Thoracic aorta (tissue), 2 donors: ENCODE measurements around the gene ATF7IP. TPM values are rescaled to one million over a fixed set of nuclear protein-coding genes. Genes with fewer than 3 reads are reported as not detected.
"Not testable (repeated sequence)": the region's sequence is repeated elsewhere in the genome, so short reads cannot be mapped to it uniquely, and the experiment has no call there.

Source experiments
- ATAC-seq: fragments of 150-250 bp; one replicate; pipeline ENCODE4 v1.8.0; 2017; ENCODE audit warnings: low read depth; ENCODE audit not compliant: insufficient number of reproducible peaks, low FRiP score
- DNase-seq: peaks from one replicate; pipeline ENCODE4 v3.0.0-alpha.2; 2020; ENCODE audit warnings: low spot score
- H3K27ac ChIP-seq, 2 donors: fragments of 200-600 bp; sonication (generic); 1 replicate in 1 of 2; 2 replicates in 1 of 2; pipeline ENCODE4 v1.5.1; 2016; ENCODE audit warnings: mild to moderate bottlenecking in 2 of 2, moderate library complexity in 2 of 2
- H3K27me3 ChIP-seq: fragments of 200-600 bp; sonication (generic); replicated peaks from 2 replicates; pipeline ENCODE4 v1.6.0; 2016; ENCODE audit warnings: mild to moderate bottlenecking; ENCODE audit not compliant: insufficient read depth
- H3K36me3 ChIP-seq: fragments of 200-600 bp; sonication (generic); one replicate; pipeline ENCODE4 v1.5.1; 2016
- H3K4me1 ChIP-seq, 2 donors: fragments of 200-600 bp; sonication (generic); 1 replicate in 1 of 2; 2 replicates in 1 of 2; pipeline versions ENCODE4 v1.5.1 to v1.6.0; 2016; ENCODE audit warnings: low read depth in 2 of 2, mild to moderate bottlenecking in 1 of 2; ENCODE audit not compliant: control insufficient read depth in 1 of 2
- H3K4me3 ChIP-seq: fragments of 200-600 bp; sonication (generic); 2 replicates; pipeline ENCODE4 v1.5.1; 2016; ENCODE audit warnings: mild to moderate bottlenecking
- H3K9me3 ChIP-seq: fragments of 200-600 bp; sonication (generic); 2 replicates; pipeline ENCODE4 v1.5.1; 2016
- total RNA-seq, 2 donors: library from RNA; depleted of rRNA; stranded (reverse); fragments of >200 nt; gene quantifications; one replicate each; pipeline versions ENCODE4 v1.1.0 to v1.2.3, GENCODE V29; 2016
- TF ChIP-seq, protein P1 (sequence below): fragments of 200-600 bp; sonication (generic); IDR thresholded peaks from one replicate; pipeline ENCODE4 v1.5.1; 2019; ENCODE audit warnings: antibody characterized with exemption

ATF7IP gene
- total RNA-seq, 2 donors from 2014 or later, result 41.0 to 41.7 TPM

DNA sequence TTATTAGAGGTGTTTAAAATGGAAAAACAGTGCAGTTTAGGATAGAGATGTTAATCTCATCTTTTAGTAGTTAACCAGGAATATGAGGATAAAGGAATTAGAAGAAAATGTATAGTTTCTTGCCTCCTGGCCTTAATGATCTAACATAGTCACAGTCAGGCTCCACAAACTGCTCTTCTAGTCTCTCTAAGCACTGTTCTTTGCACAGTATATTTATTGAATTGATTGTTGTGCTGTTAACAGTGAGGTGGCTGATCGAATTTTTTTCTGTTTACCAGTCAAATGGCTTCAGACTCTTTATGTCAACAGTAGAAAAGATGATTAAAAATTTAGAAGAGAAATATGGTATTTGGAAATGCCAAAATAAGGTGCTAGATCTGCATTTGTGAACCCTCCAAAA, 37.8 kb downstream of the ATF7IP start:
- Histone ChIP-seq H3K9me3 (peaks cover 6% of the 10 kb centered on the region), H3K4me1 (peaks cover 18 to 20% of the 10 kb centered on the region in 2 donors), H3K4me3 (no peak overlapping the region), H3K36me3 (no peaks in the 10 kb centered on the region), H3K27me3 (no peaks in the 10 kb centered on the region), H3K27ac (peak overlapping the region; percentile 32 to 43)
- DNase-seq (no peak), ATAC-seq (no peak)
- TF ChIP-seq, protein P1, sequence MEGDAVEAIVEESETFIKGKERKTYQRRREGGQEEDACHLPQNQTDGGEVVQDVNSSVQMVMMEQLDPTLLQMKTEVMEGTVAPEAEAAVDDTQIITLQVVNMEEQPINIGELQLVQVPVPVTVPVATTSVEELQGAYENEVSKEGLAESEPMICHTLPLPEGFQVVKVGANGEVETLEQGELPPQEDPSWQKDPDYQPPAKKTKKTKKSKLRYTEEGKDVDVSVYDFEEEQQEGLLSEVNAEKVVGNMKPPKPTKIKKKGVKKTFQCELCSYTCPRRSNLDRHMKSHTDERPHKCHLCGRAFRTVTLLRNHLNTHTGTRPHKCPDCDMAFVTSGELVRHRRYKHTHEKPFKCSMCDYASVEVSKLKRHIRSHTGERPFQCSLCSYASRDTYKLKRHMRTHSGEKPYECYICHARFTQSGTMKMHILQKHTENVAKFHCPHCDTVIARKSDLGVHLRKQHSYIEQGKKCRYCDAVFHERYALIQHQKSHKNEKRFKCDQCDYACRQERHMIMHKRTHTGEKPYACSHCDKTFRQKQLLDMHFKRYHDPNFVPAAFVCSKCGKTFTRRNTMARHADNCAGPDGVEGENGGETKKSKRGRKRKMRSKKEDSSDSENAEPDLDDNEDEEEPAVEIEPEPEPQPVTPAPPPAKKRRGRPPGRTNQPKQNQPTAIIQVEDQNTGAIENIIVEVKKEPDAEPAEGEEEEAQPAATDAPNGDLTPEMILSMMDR, result no peak

DNA sequence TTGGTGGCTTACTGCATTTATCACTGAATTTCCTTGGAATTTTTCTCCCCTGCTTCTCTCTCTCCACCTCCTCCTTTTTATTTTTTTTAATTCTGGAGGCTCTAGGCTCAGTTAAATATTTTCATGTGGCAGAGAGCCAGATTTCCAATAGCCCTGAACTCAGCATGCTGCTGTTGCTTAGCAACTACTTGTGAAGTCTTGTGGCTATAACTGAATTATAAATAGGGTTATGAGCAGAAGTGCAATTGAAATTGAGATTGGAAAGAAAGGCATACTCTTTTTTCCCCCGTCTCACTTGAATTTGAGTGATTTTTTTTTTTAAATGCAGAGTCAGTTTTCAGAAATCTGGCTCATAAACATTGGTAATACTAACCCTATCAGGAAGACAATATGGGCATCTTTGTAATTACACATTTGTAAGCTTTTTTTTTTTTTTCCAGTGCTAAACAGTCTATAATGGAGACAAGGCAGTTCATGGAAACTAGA, 38.3 kb downstream of the ATF7IP start:
- Histone ChIP-seq H3K4me1 (peaks cover 20 to 22% of the 10 kb centered on the region in 2 donors), H3K9me3 (peaks cover 6% of the 10 kb centered on the region), H3K27ac (peak overlapping the region in 1 of 2 donors; percentile 42), H3K36me3 (no peaks in the 10 kb centered on the region), H3K27me3 (no peaks in the 10 kb centered on the region), H3K4me3 (no peak overlapping the region)
- ATAC-seq (peak; percentile 78), DNase-seq (no peak)
- TF ChIP-seq, protein P1, result no peak

DNA sequence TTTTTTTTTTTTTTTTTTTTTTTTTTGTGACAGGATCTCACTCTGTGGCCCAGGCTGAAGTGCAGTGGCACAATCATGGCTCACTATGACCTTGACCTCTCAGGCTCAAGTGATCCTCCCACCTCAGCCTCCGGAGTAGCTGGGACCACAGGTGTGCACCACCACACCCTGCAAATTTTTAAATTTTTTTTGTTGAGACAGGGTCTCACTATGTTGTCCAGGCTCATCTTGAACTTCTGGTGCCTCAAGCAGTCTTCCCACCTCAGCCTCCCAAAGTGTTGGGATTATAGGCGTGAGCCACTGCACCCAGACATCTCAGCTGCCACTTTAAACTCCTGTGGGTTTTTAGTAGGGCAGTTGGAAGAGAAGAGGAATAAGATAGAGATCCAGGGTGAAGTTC, 39.9 kb downstream of the ATF7IP start:
- H3K9me3 ChIP-seq, H3K27ac ChIP-seq, H3K36me3 ChIP-seq, DNase-seq, H3K4me3 ChIP-seq, H3K27me3 ChIP-seq, ATAC-seq: not testable (repeated sequence)
- peaks cover 20 to 29% of the 10 kb centered on the region in 2 donors for H3K4me1 ChIP-seq

- Histone ChIP-seq H3K36me3 (no peaks in the 10 kb centered on the region), H3K27me3 (no peaks in the 10 kb centered on the region), H3K4me3 (peak overlapping the region; percentile 58), H3K9me3 (no peaks in the 10 kb centered on the region), H3K27ac (peak overlapping the region in 1 of 2 donors; percentile 22), H3K4me1 (peaks cover 18 to 32% of the 10 kb centered on the region in 2 donors)
- DNase-seq (no peak), ATAC-seq (no peak)
- TF ChIP-seq, protein P1, result no peak
Measured at GRCh38 chr12:14408208-14408607, 42.7 kb downstream of the ATF7IP start.

- Histone ChIP-seq H3K4me1 (peaks cover 9 to 22% of the 10 kb centered on the region in 2 donors), H3K4me3 (no peak overlapping the region), H3K27ac (no peak overlapping the region), H3K27me3 (no peaks in the 10 kb centered on the region), H3K36me3 (no peaks in the 10 kb centered on the region), H3K9me3 (no peaks in the 10 kb centered on the region)
- DNase-seq (no peak), ATAC-seq (no peak)
- TF ChIP-seq, protein P1, result no peak
Measured at GRCh38 chr12:14410177-14410576, 44.7 kb downstream of the ATF7IP start.
